GM12891 (cell line): ENCODE results near the gene PSMD1.

Source experiments
- DNase-seq: peaks from one replicate; pipeline ENCODE4 v3.0.0; 2011; ENCODE audit warnings: low spot score; ENCODE audit not compliant: insufficient read length
- FAIRE-seq: peaks from 2 replicates; lab custom pipeline; 2011; peaks lifted over from hg19 to GRCh38; lab: Jason Lieb, UNC
- PAX5 ChIP-seq: IDR thresholded peaks from 2 replicates; pipeline ENCODE4 v1.6.1; 2011; ENCODE audit warnings: low read length, moderate library complexity, mild to moderate bottlenecking; ENCODE audit not compliant: insufficient read depth, severe bottlenecking
- POLR2A ChIP-seq: IDR thresholded peaks from 2 replicates; pipeline ENCODE4 v1.6.1; 2011; ENCODE audit warnings: low read depth, low read length, control low read depth
- POLR2AphosphoS5 ChIP-seq: IDR thresholded peaks from 2 replicates; pipeline ENCODE4 v1.6.1; 2011; ENCODE audit warnings: low read depth, low read length, control low read depth
- POU2F2 ChIP-seq: IDR thresholded peaks from 2 replicates; pipeline ENCODE4 v1.6.1; 2011; ENCODE audit warnings: low read depth, mild to moderate bottlenecking, control low read depth, low read length, moderate library complexity
- SPI1 ChIP-seq: IDR thresholded peaks from 2 replicates; pipeline ENCODE4 v1.6.1; 2011; ENCODE audit warnings: low read depth, low read length, control low read depth
- TAF1 ChIP-seq: IDR thresholded peaks from 2 replicates; pipeline ENCODE4 v1.6.1; 2011; ENCODE audit warnings: low read depth, low read length, control low read depth

Gene PSMD1

GRCh38 chr2:231182513-231182899, 125.8 kb downstream of the PSMD1 start:
- DNase-seq (no peak), FAIRE-seq (peak; percentile 48)
- TF ChIP-seq TAF1 (no peak), POLR2A (no peak), POLR2AphosphoS5 (no peak), PAX5 (no peak), SPI1 (no peak), POU2F2 (no peak)

- FAIRE-seq: no peak
- DNase-seq: no peak
- TF ChIP-seq POLR2AphosphoS5 (no peak), TAF1 (no peak), PAX5 (no peak), SPI1 (no peak), POLR2A (no peak), POU2F2 (no peak)
Observed at GRCh38 chr2:231183851-231184250, 127.2 kb downstream of the PSMD1 start.

GRCh38 chr2:231184319-231184718, 127.7 kb downstream of the PSMD1 start:
- FAIRE-seq (no peak), DNase-seq (no peak)
- no peak for TF ChIP-seq POLR2AphosphoS5

- TF ChIP-seq POLR2AphosphoS5 (no peak), TAF1 (no peak)
- no peak for FAIRE-seq
Observed at GRCh38 chr2:231185050-231185725, 128.5 kb downstream of the PSMD1 start.

GRCh38 chr2:231185886-231186285, 129.2 kb downstream of the PSMD1 start:
- FAIRE-seq: no peak
- DNase-seq: no peak
- no peak for TF ChIP-seq POLR2AphosphoS5
- TF ChIP-seq POLR2A: no peak
- TF ChIP-seq POU2F2: no peak
- no peak for TF ChIP-seq TAF1
- TF ChIP-seq SPI1: no peak
- TF ChIP-seq PAX5: no peak

More at GRCh38 chr2:231185050-231185725, 128.5 kb downstream of the PSMD1 start:
- no peak for DNase-seq

GRCh38 chr2:231186325-231186724, 129.7 kb downstream of the PSMD1 start:
- TF ChIP-seq SPI1: no peak
- TF ChIP-seq PAX5: no peak
- no peak for TF ChIP-seq POLR2AphosphoS5
- TF ChIP-seq TAF1: no peak
- TF ChIP-seq POLR2A: no peak
- no peak for TF ChIP-seq POU2F2
- FAIRE-seq (no peak), DNase-seq (no peak)

GRCh38 chr2:231187736-231188505, 131.3 kb downstream of the PSMD1 start:
- FAIRE-seq (no peak), DNase-seq (no peak)
- no peak for TF ChIP-seq TAF1

- DNase-seq (no peak), FAIRE-seq (no peak)
- no peak for TF ChIP-seq TAF1
- TF ChIP-seq POU2F2: no peak
- TF ChIP-seq POLR2A: no peak
- TF ChIP-seq PAX5: no peak
- TF ChIP-seq POLR2AphosphoS5: no peak
- TF ChIP-seq SPI1: no peak
Observed at GRCh38 chr2:231188506-231189170, 132.0 kb downstream of the PSMD1 start.

- TF ChIP-seq POLR2AphosphoS5 (no peak), PAX5 (no peak), POU2F2 (no peak), POLR2A (no peak), SPI1 (no peak), TAF1 (no peak)
- FAIRE-seq: no peak
- DNase-seq: no peak
Observed at GRCh38 chr2:231189171-231189530, 132.5 kb downstream of the PSMD1 start.

- FAIRE-seq: no peak
- TF ChIP-seq SPI1: no peak
- TF ChIP-seq PAX5: no peak
- TF ChIP-seq TAF1: no peak
- no peak for TF ChIP-seq POLR2A
- TF ChIP-seq POU2F2: no peak
- DNase-seq: no peak
Observed at GRCh38 chr2:231189571-231190495, 133.2 kb downstream of the PSMD1 start.
